HepG2 (cell line): ENCODE measurements around the gene SERPIND1. TPM values are rescaled to one million over a fixed set of nuclear protein-coding genes. Genes with fewer than 3 reads are reported as not detected.

ENCODE experiments used
- ATAC-seq: fragments of 200-7000 bp; cut with Tn5 transposase; 3 replicates; pipeline ENCODE4 v1.9.1; 2020; ENCODE audit warnings: mild to moderate bottlenecking, moderate library complexity
- BruUV-seq: library from RNA; stranded (reverse); fragments of 400-500 nt; replicated peaks from 2 replicates; lab custom pipeline; 2021; lab: Mats Ljungman, UMichigan
- CTCF ChIA-PET: fragments of 300-600 bp; formaldehyde crosslinking; extraction: SDS; loops from one replicate; lab custom pipeline; 2021; ENCODE audit warnings: low total read pairs, inconsistent platforms, low intra/inter-chr PET ratio; lab: Yijun Ruan, JAX
- POLR2A ChIA-PET: fragments of 350-600 bp; sonication (Branson Sonifier 250); formaldehyde crosslinking; loops from one replicate; lab custom pipeline; 2020; ENCODE audit warnings: antibody characterized with exemption, inconsistent platforms; lab: Yijun Ruan, JAX
- DNase-seq: peaks from one replicate; pipeline ENCODE4 v3.0.0-alpha.2; 2015; ENCODE audit warnings: low spot score
- FAIRE-seq: peaks from 3 replicates; lab custom pipeline; 2011; peaks lifted over from hg19 to GRCh38; lab: Jason Lieb, UNC
- H2AFZ ChIP-seq: one replicate; pipeline ENCODE4 v1.6.1; 2011; ENCODE audit warnings: low read length, inconsistent platforms
- H3K27ac ChIP-seq: fragments of 300-600 bp; 3 replicates; pipeline ENCODE4 v1.8.0; 2011; ENCODE audit warnings: mixed run types, mild to moderate bottlenecking, mixed read lengths, low read length, inconsistent platforms; ENCODE audit not compliant: insufficient read depth; ENCODE audit errors: extremely low read length
- H3K27me3 ChIP-seq, 2 experiments: fragments of 200-600 bp in 1 of 2; 2 replicates in 1 of 2; 3 replicates in 1 of 2; pipeline versions ENCODE4 v1.6.0 to v1.8.0; 2011; ENCODE audit warnings: low read length in 2 of 2, mild to moderate bottlenecking in 2 of 2, moderate library complexity in 2 of 2, inconsistent platforms in 1 of 2; ENCODE audit not compliant: insufficient read depth in 2 of 2, control insufficient read depth in 1 of 2
- H3K36me3 ChIP-seq, 2 experiments: fragments of 200-600 bp in 1 of 2; replicated peaks in 1 of 2; 2 replicates in 1 of 2; 3 replicates in 1 of 2; pipeline versions ENCODE4 v1.5.1 to v1.8.0; 2011; ENCODE audit warnings: low read length in 2 of 2, inconsistent platforms in 1 of 2; ENCODE audit not compliant: insufficient read depth in 2 of 2, control insufficient read depth in 1 of 2
- H3K4me1 ChIP-seq: 2 replicates; pipeline ENCODE4 v1.5.1; 2012; ENCODE audit warnings: low read length, inconsistent platforms; ENCODE audit not compliant: insufficient read depth
- H3K4me2 ChIP-seq: 2 replicates; pipeline ENCODE4 v1.6.0; 2011; ENCODE audit warnings: low read depth, low read length, inconsistent platforms
- H3K4me3 ChIP-seq, 3 experiments: fragments of 200-600 bp in 1 of 3; sonication (generic), shearing (Covaris generic) in 1 of 3; replicated peaks in 1 of 3; 2 replicates each; pipeline ENCODE4 v1.5.1; 2011 to 2016; ENCODE audit warnings: low read length in 3 of 3, inconsistent platforms in 2 of 3, low read depth in 2 of 3, mild to moderate bottlenecking in 2 of 3, control low read depth in 1 of 3, mixed read lengths in 1 of 3; ENCODE audit not compliant: insufficient read depth in 1 of 3
- H3K79me2 ChIP-seq: one replicate; pipeline ENCODE4 v1.6.1; 2011; ENCODE audit warnings: low read length, inconsistent platforms; ENCODE audit not compliant: insufficient read depth
- H3K9ac ChIP-seq: 2 replicates; pipeline ENCODE4 v1.6.0; 2011; ENCODE audit warnings: mild to moderate bottlenecking, low read depth, low read length, inconsistent platforms; ENCODE audit not compliant: insufficient read depth
- H3K9me3 ChIP-seq: 2 replicates; pipeline ENCODE4 v1.5.1; 2012; ENCODE audit warnings: mild to moderate bottlenecking, low read length
- H4K20me1 ChIP-seq: 2 replicates; pipeline ENCODE4 v1.6.0; 2011; ENCODE audit warnings: inconsistent platforms, mild to moderate bottlenecking, low read length, moderate library complexity; ENCODE audit not compliant: insufficient read depth
- ATF5 ChIP-seq: sonication (generic); formaldehyde crosslinking; IDR thresholded peaks from 2 replicates; pipeline ENCODE4 v1.4.0; 2020; ENCODE audit warnings: mild to moderate bottlenecking, low read depth, missing genetic modification reagents
- BHLHE40 ChIP-seq: IDR thresholded peaks from 2 replicates; pipeline ENCODE4 v1.6.1; 2011; ENCODE audit warnings: low read length, improper control_type of control experiment
- FOSL2 ChIP-seq: sonication (generic); formaldehyde crosslinking; IDR thresholded peaks from 2 replicates; pipeline ENCODE4 v1.4.0; 2020; ENCODE audit warnings: missing genetic modification reagents
- GATAD1 ChIP-seq: IDR thresholded peaks from 2 replicates; pipeline ENCODE4 v1.6.1; 2016; ENCODE audit warnings: missing genetic modification reagents, missing compliant biosample characterization
- MEIS1 ChIP-seq: sonication (generic); formaldehyde crosslinking; IDR thresholded peaks from 2 replicates; pipeline ENCODE4 v1.9.0; 2021; ENCODE audit warnings: mild to moderate bottlenecking, missing genetic modification reagents, moderate library complexity, borderline replicate concordance
- MXI1 ChIP-seq: IDR thresholded peaks from 3 replicates; pipeline ENCODE4 v1.6.1; 2012; ENCODE audit warnings: low read depth, low read length, inconsistent platforms, borderline replicate concordance
- NR0B2 ChIP-seq: sonication (generic); formaldehyde crosslinking; IDR thresholded peaks from 2 replicates; pipeline ENCODE4 v1.4.0; 2020; ENCODE audit warnings: mild to moderate bottlenecking, missing genetic modification reagents
- POLR2AphosphoS2 ChIP-seq: IDR thresholded peaks from 2 replicates; pipeline ENCODE4 v1.6.1; 2011; ENCODE audit warnings: low read depth, low read length, improper control_type of control experiment
- PPARG ChIP-seq: conservative IDR thresholded peaks from 2 replicates; pipeline ENCODE4 v1.6.1; 2016; ENCODE audit warnings: missing biosample characterization, missing genetic modification reagents
- SNAPC2 ChIP-seq: sonication (generic); formaldehyde crosslinking; IDR thresholded peaks from 2 replicates; pipeline ENCODE4 v1.8.1; 2022; ENCODE audit warnings: mild to moderate bottlenecking, missing genetic modification reagents
- SOX13 ChIP-seq, 3 experiments: fragments of 450-650 bp in 1 of 3; sonication (generic) in 1 of 3; formaldehyde crosslinking in 1 of 3; IDR thresholded peaks in 2 of 3; conservative IDR thresholded peaks in 1 of 3; 2 replicates each; pipeline versions ENCODE4 v1.5.0 to v1.6.1; 2016 to 2020; ENCODE audit warnings: antibody characterized with exemption in 1 of 3, mild to moderate bottlenecking in 1 of 3, missing compliant biosample characterization in 1 of 3, missing genetic modification reagents in 1 of 3, moderate library complexity in 1 of 3
- USF2 ChIP-seq, 2 experiments: sonication (generic) in 1 of 2; formaldehyde crosslinking in 1 of 2; IDR thresholded peaks; 2 replicates each; pipeline versions ENCODE4 v1.5.1 to v1.6.1; 2011 to 2020; ENCODE audit warnings: borderline replicate concordance in 1 of 2, low read depth in 1 of 2, low read length in 1 of 2, mild to moderate bottlenecking in 1 of 2, missing genetic modification reagents in 1 of 2, moderate library complexity in 1 of 2
- ZNF138 ChIP-seq: sonication (generic); formaldehyde crosslinking; IDR thresholded peaks from 2 replicates; pipeline ENCODE4 v1.5.0; 2020; ENCODE audit warnings: mild to moderate bottlenecking, low read depth, missing genetic modification reagents
- ZNF280B ChIP-seq: sonication (generic); formaldehyde crosslinking; IDR thresholded peaks from 2 replicates; pipeline ENCODE4 v1.5.0; 2020; ENCODE audit warnings: missing genetic modification reagents, mild to moderate bottlenecking, borderline replicate concordance
- ZNF557 ChIP-seq: sonication (generic); formaldehyde crosslinking; IDR thresholded peaks from 2 replicates; pipeline ENCODE4 v1.4.0; 2020; ENCODE audit warnings: missing genetic modification reagents
- ZNF562 ChIP-seq: sonication (generic); formaldehyde crosslinking; IDR thresholded peaks from 2 replicates; pipeline ENCODE4 v1.8.0; 2022; ENCODE audit warnings: missing genetic modification reagents, borderline replicate concordance
- ZNF563 ChIP-seq: sonication (generic); formaldehyde crosslinking; IDR thresholded peaks from 2 replicates; pipeline ENCODE4 v1.8.0; 2022; ENCODE audit warnings: mild to moderate bottlenecking, moderate library complexity, missing genetic modification reagents
- ZNF710 ChIP-seq: sonication (generic); formaldehyde crosslinking; IDR thresholded peaks from 2 replicates; pipeline ENCODE4 v1.5.0; 2020; ENCODE audit warnings: mild to moderate bottlenecking, missing genetic modification reagents, borderline replicate concordance
- WGBS: methylation state at CpG from one replicate; pipeline ENCODE4 v1.1.6; 2017; ENCODE audit warnings: low lambda C conversion rate; 5-methylcytosine and 5-hydroxymethylcytosine counted together
- in situ Hi-C: cut with HindIII; loops from 2 replicates; pipeline ENCODE4 v1.10.0; 2017; ENCODE audit warnings: low pct_unique_long_range_greater_than_20kb; ENCODE audit not compliant: extremely low pct_ligation_motif_present
- intact Hi-C: fragments of 100-400 bp; cut with micrococcal nuclease; formaldehyde crosslinking; loops from one replicate; pipeline ENCODE4 v1.10.0; 2022; ENCODE audit not compliant: unreplicated experiment
- polyA plus RNA-seq, 8 experiments: library from polyadenylated mRNA; depleted of rRNA in 3 of 8; stranded (reverse) in 7 of 8; unstranded in 1 of 8; fragments of >200 nt; fragmentation: Illumina TruSeq in 4 of 8; extraction: Trizol in 4 of 8; gene quantifications; 2 replicates each; pipeline versions ENCODE4 v1.2.1 to v1.2.3, GENCODE V29; 2011 to 2016; ENCODE audit warnings: low read depth in 4 of 8, missing spikeins in 1 of 8, mixed read lengths in 1 of 8; ENCODE audit not compliant: insufficient read depth in 1 of 8
- total RNA-seq, 5 experiments: library from RNA; depleted of rRNA; stranded (reverse); fragments of >200 nt; fragmentation: Illumina TruSeq; extraction: Trizol; gene quantifications; 2 replicates each; pipeline ENCODE4 v1.2.3, GENCODE V29; 2016; ENCODE audit warnings: low read depth in 1 of 5

SERPIND1 gene
- total and polyA plus RNA-seq, 2 of the 13 experiments (the other 11 are each of a cell fraction or from before 2014, with no cell fraction given), result 111 to 350 TPM

GRCh38 chr22:20799449-20799848, 25.5 kb downstream of the SERPIND1 start:
- ATAC-seq (no peak), DNase-seq (no peak), FAIRE-seq (no peak)
- CTCF ChIA-PET, result no interaction called here
- no peaks in the 10 kb centered on the region for H4K20me1 ChIP-seq
- POLR2A ChIA-PET, result no interaction called here
- H3K4me2 ChIP-seq, result no peak overlapping the region
- WGBS, result 92% methylated on average over 7 of the region's 8 CpGs
- H3K4me3 ChIP-seq, result no peak overlapping the region
- H3K27ac ChIP-seq, result no peak overlapping the region
- H3K9me3 ChIP-seq, result no peaks in the 10 kb centered on the region
- in situ Hi-C loops (loop anchor here (10.0 kb wide), 1 partner anchor 55 kb away; the partner anchor contains the start of genes PI4KA and SNAP29), intact Hi-C loops (no loop called here)
- peaks cover 12% of the 10 kb centered on the region for H3K4me1 ChIP-seq
- peaks cover 32 to 81% of the 10 kb centered on the region in 2 experiments for H3K36me3 ChIP-seq
- no peak overlapping the region for H2AFZ ChIP-seq
- H3K27me3 ChIP-seq, result no peaks in the 10 kb centered on the region
- no TSS peak for BruUV-seq
- no peaks in the 10 kb centered on the region for H3K79me2 ChIP-seq
- no peak overlapping the region for H3K9ac ChIP-seq
- no peak for TF ChIP-seq SNAPC2 (CRISPR knock-in tag)
- no peak for TF ChIP-seq NR0B2 (CRISPR knock-in tag)
- no peak for TF ChIP-seq FOSL2
- no peak for TF ChIP-seq ZNF557 (CRISPR knock-in tag)
- no peak for TF ChIP-seq PPARG (CRISPR knock-in tag)
- TF ChIP-seq ZNF562 (CRISPR knock-in tag), result no peak
- no peak for TF ChIP-seq POLR2AphosphoS2
- no peak for TF ChIP-seq GATAD1 (CRISPR knock-in tag)
- no peak for TF ChIP-seq ZNF710
- TF ChIP-seq MEIS1 (CRISPR knock-in tag), result no peak
- TF ChIP-seq ZNF280B (CRISPR knock-in tag), result no peak
- TF ChIP-seq USF2 (IDR thresholded peaks at IDR 0.05; ENCODE audit: low read depth, low read length), result no peak
- TF ChIP-seq USF2 (CRISPR knock-in tag; IDR thresholded peaks at IDR 0.05; ENCODE audit: borderline replicate concordance), result no peak
- TF ChIP-seq BHLHE40, result no peak
- TF ChIP-seq ZNF563 (CRISPR knock-in tag), result no peak
- no peak for TF ChIP-seq ZNF138 (CRISPR knock-in tag)
- no peak for TF ChIP-seq MXI1
- TF ChIP-seq ATF5 (CRISPR knock-in tag), result no peak
- no peak for TF ChIP-seq SOX13 (IDR thresholded peaks at IDR 0.05)
- no peak for TF ChIP-seq SOX13 (CRISPR knock-in tag; conservative IDR thresholded peaks at IDR 0.05 in 1 of 2, IDR thresholded peaks at IDR 0.05 in 1 of 2)
